ENCODE measurements around the gene EML4.

Gene EML4

GRCh38 chr2:42359304-42359964, 190.3 kb downstream of the EML4 start:
- Histone ChIP-seq H3K9me3 (no peaks in the 10 kb centered on the region), H3K36me3 (replicated peaks) (no peaks in the 10 kb centered on the region; the same call in 1 of the 2 replicates), H3K4me1 (peaks cover 10% of the 10 kb centered on the region), H3K27me3 (ENCODE audit: low read depth) (no peaks in the 10 kb centered on the region), H3K4me3 (peak overlapping the region; percentile 96)
- in situ Hi-C loops (cut with MboI; ENCODE audit: low sequenced_read_pairs): loop anchor here (25.0 kb wide), 1 partner anchor 303 kb away; no protein-coding TSS in a partner anchor
- no peak for DNase-seq (ENCODE audit: low spot score in 2 of 2)

- Histone ChIP-seq H3K4me1 (peaks cover 10% of the 10 kb centered on the region), H3K36me3 (replicated peaks) (no peaks in the 10 kb centered on the region; the same call in 1 of the 2 replicates)
Observed at GRCh38 chr2:42359965-42360483, 190.9 kb downstream of the EML4 start.

GRCh38 chr2:42360493-42360889, 191.3 kb downstream of the EML4 start:
- no peak for DNase-seq (ENCODE audit: low spot score in 2 of 2)
- in situ Hi-C loops (cut with MboI; ENCODE audit: low sequenced_read_pairs): loop anchor here (25.0 kb wide), 1 partner anchor 302 kb away; no protein-coding TSS in a partner anchor
- Histone ChIP-seq H3K4me1 (peaks cover 10% of the 10 kb centered on the region), H3K27me3 (ENCODE audit: low read depth) (no peaks in the 10 kb centered on the region), H3K9me3 (no peaks in the 10 kb centered on the region), H3K4me3 (peak overlapping the region; percentile 96), H3K36me3 (replicated peaks) (no peaks in the 10 kb centered on the region; the same call in 1 of the 2 replicates)

More at GRCh38 chr2:42359965-42360483, 190.9 kb downstream of the EML4 start:
- DNase-seq (ENCODE audit: low spot score in 2 of 2): no peak
- in situ Hi-C loops (cut with MboI; ENCODE audit: low sequenced_read_pairs): loop anchor here (25.0 kb wide), 1 partner anchor 302 kb away; no protein-coding TSS in a partner anchor
- Histone ChIP-seq H3K4me3 (peak overlapping the region; percentile 96), H3K27me3 (ENCODE audit: low read depth) (no peaks in the 10 kb centered on the region), H3K9me3 (no peaks in the 10 kb centered on the region)

GRCh38 chr2:42360890-42361727, 192.0 kb downstream of the EML4 start, which contains the start of gene COX7A2L:
Gene COX7A2L (minus strand): TSS chr2:42361217. CDS start chr2:42361161, 56 bp downstream.
- in situ Hi-C loops (cut with MboI; ENCODE audit: low sequenced_read_pairs): loop anchor here (25.0 kb wide), 1 partner anchor 301 kb away; no protein-coding TSS in a partner anchor
- DNase-seq (ENCODE audit: low spot score in 2 of 2): peak; percentile 97 to 98
- Histone ChIP-seq H3K36me3 (replicated peaks) (no peaks in the 10 kb centered on the region; the same call in 1 of the 2 replicates), H3K4me1 (peaks cover 10% of the 10 kb centered on the region), H3K9me3 (no peaks in the 10 kb centered on the region), H3K4me3 (peak within 1 kb of the TSS; percentile 96), H3K27me3 (ENCODE audit: low read depth) (no peaks in the 10 kb centered on the region)

GRCh38 chr2:42361728-42362283, 192.7 kb downstream of the EML4 start:
- H3K9me3 ChIP-seq: no peaks in the 10 kb centered on the region
- in situ Hi-C loops (cut with MboI; ENCODE audit: low sequenced_read_pairs): loop anchor here (25.0 kb wide), 1 partner anchor 300 kb away; no protein-coding TSS in a partner anchor
- H3K4me1 ChIP-seq: peaks cover 10% of the 10 kb centered on the region
- DNase-seq (ENCODE audit: low spot score in 2 of 2): no peak
- H3K36me3 ChIP-seq (replicated peaks): no peaks in the 10 kb centered on the region; the same call in 1 of the 2 replicates
- peak overlapping the region; percentile 96 for H3K4me3 ChIP-seq
- no peaks in the 10 kb centered on the region for H3K27me3 ChIP-seq (ENCODE audit: low read depth)

- Histone ChIP-seq H3K4me3 (no peak overlapping the region), H3K4me1 (peaks cover 14% of the 10 kb centered on the region), H3K27me3 (ENCODE audit: low read depth) (no peaks in the 10 kb centered on the region), H3K36me3 (replicated peaks) (no peaks in the 10 kb centered on the region; the same call in 1 of the 2 replicates), H3K9me3 (no peaks in the 10 kb centered on the region)
- no peak for DNase-seq (ENCODE audit: low spot score in 2 of 2)
- in situ Hi-C loops (cut with MboI; ENCODE audit: low sequenced_read_pairs): loop anchor here (25.0 kb wide), 1 partner anchor 299 kb away; no protein-coding TSS in a partner anchor
Observed at GRCh38 chr2:42363413-42363812, 194.3 kb downstream of the EML4 start.

GRCh38 chr2:42364658-42365057, 195.5 kb downstream of the EML4 start:
- peaks cover 17% of the 10 kb centered on the region for H3K4me1 ChIP-seq
- H3K9me3 ChIP-seq: no peaks in the 10 kb centered on the region
- in situ Hi-C loops (cut with MboI; ENCODE audit: low sequenced_read_pairs): loop anchor here (25.0 kb wide), 1 partner anchor 298 kb away; no protein-coding TSS in a partner anchor
- no peaks in the 10 kb centered on the region for H3K27me3 ChIP-seq (ENCODE audit: low read depth)
- no peaks in the 10 kb centered on the region; the same call in 1 of the 2 replicates for H3K36me3 ChIP-seq (replicated peaks)
- no peak overlapping the region for H3K4me3 ChIP-seq
- DNase-seq (ENCODE audit: low spot score in 2 of 2): no peak

- no peak for DNase-seq (ENCODE audit: low spot score in 2 of 2)
- no peaks in the 10 kb centered on the region for H3K36me3 ChIP-seq (replicated peaks)
- in situ Hi-C loops (cut with MboI; ENCODE audit: low sequenced_read_pairs): loop anchor here (25.0 kb wide), 1 partner anchor 296 kb away; no protein-coding TSS in a partner anchor
- no peak overlapping the region for H3K4me3 ChIP-seq
- H3K27me3 ChIP-seq (ENCODE audit: low read depth): no peaks in the 10 kb centered on the region
- no peaks in the 10 kb centered on the region for H3K9me3 ChIP-seq
- H3K4me1 ChIP-seq: peaks cover 18% of the 10 kb centered on the region
Observed at GRCh38 chr2:42366411-42366810, 197.3 kb downstream of the EML4 start.

GRCh38 chr2:42367835-42368234, 198.7 kb downstream of the EML4 start:
- H3K4me3 ChIP-seq: no peak overlapping the region
- H3K4me1 ChIP-seq: peaks cover 13% of the 10 kb centered on the region
- DNase-seq (ENCODE audit: low spot score in 2 of 2): no peak
- in situ Hi-C loops (cut with MboI; ENCODE audit: low sequenced_read_pairs): loop anchor here (25.0 kb wide), 1 partner anchor 294 kb away; no protein-coding TSS in a partner anchor
- H3K27me3 ChIP-seq (ENCODE audit: low read depth): no peaks in the 10 kb centered on the region
- no peaks in the 10 kb centered on the region for H3K36me3 ChIP-seq (replicated peaks)
- H3K9me3 ChIP-seq: no peaks in the 10 kb centered on the region

GRCh38 chr2:42368817-42369531, 199.8 kb downstream of the EML4 start:
- H3K9me3 ChIP-seq: no peaks in the 10 kb centered on the region
- H3K4me3 ChIP-seq: no peak overlapping the region
- in situ Hi-C loops (cut with MboI; ENCODE audit: low sequenced_read_pairs): loop anchor here (25.0 kb wide), 1 partner anchor 293 kb away; no protein-coding TSS in a partner anchor
- peaks cover 13% of the 10 kb centered on the region for H3K4me1 ChIP-seq
- DNase-seq (ENCODE audit: low spot score in 2 of 2): peak in 1 of 2 experiments; percentile 35
- no peaks in the 10 kb centered on the region for H3K27me3 ChIP-seq (ENCODE audit: low read depth)
- no peaks in the 10 kb centered on the region for H3K36me3 ChIP-seq (replicated peaks)

- Histone ChIP-seq H3K4me3 (no peak overlapping the region), H3K27me3 (ENCODE audit: low read depth) (no peaks in the 10 kb centered on the region), H3K9me3 (no peaks in the 10 kb centered on the region), H3K36me3 (replicated peaks) (no peaks in the 10 kb centered on the region), H3K4me1 (peaks cover 13% of the 10 kb centered on the region)
- in situ Hi-C loops (cut with MboI; ENCODE audit: low sequenced_read_pairs): loop anchor here (25.0 kb wide), 1 partner anchor 293 kb away; no protein-coding TSS in a partner anchor
- DNase-seq (ENCODE audit: low spot score in 2 of 2): peak in 1 of 2 experiments; percentile 23
Observed at GRCh38 chr2:42369532-42370229, 200.5 kb downstream of the EML4 start.
